ENCODE results near the gene SGMS1. TPM values are rescaled to one million over a fixed set of nuclear protein-coding genes. Genes with fewer than 3 reads are reported as not detected.

The SGMS1 gene
- total RNA-seq, 1 donor from 2014 or later = 27.5 TPM

- Mint-ChIP-seq H3K27ac (no peak overlapping the region), H3K4me3 (no peak overlapping the region), H3K36me3 (ENCODE audit: low read depth) (peaks cover 6% of the 10 kb centered on the region), H3K27me3 (no peaks in the 10 kb centered on the region), H3K9me3 (no peaks in the 10 kb centered on the region), H3K4me1 (no peaks in the 10 kb centered on the region)
- POLR2A ChIA-PET = interaction anchor here (0.7 kb wide), 1 partner anchor 146 kb away, joined by 5 read pairs; no protein-coding TSS in a partner anchor
- no peak for TF ChIP-seq CTCF (IDR thresholded peaks at IDR 0.05)
- intact Hi-C loops (cut with micrococcal nuclease) = no loop called here
- DNase-seq = no peak
- CTCF ChIA-PET = no interaction called here
- no peak for ATAC-seq (ENCODE audit: low read depth)
Measured at GRCh38 chr10:50526185-50526584, 97.6 kb downstream of the SGMS1 start.

- no peak for ATAC-seq (ENCODE audit: low read depth)
- H3K4me1 Mint-ChIP-seq = no peaks in the 10 kb centered on the region
- ChIA-PET POLR2A (no interaction called here), CTCF (no interaction called here)
- H3K9me3 Mint-ChIP-seq = no peaks in the 10 kb centered on the region
- TF ChIP-seq CTCF (IDR thresholded peaks at IDR 0.05) = no peak
- no peak overlapping the region for H3K4me3 Mint-ChIP-seq
- H3K27ac Mint-ChIP-seq = no peak overlapping the region
- no peaks in the 10 kb centered on the region for H3K27me3 Mint-ChIP-seq
- peaks cover 20% of the 10 kb centered on the region for H3K36me3 Mint-ChIP-seq (ENCODE audit: low read depth)
- intact Hi-C loops (cut with micrococcal nuclease) = no loop called here
- DNase-seq = no peak
Measured at GRCh38 chr10:50523357-50523756, 100.4 kb downstream of the SGMS1 start.

GRCh38 chr10:50522908-50523307, 100.8 kb downstream of the SGMS1 start:
- intact Hi-C loops (cut with micrococcal nuclease) = no loop called here
- CTCF ChIA-PET = no interaction called here
- POLR2A ChIA-PET = no interaction called here
- no peak overlapping the region for H3K27ac Mint-ChIP-seq
- ATAC-seq (ENCODE audit: low read depth) (no peak), DNase-seq (no peak)
- H3K4me3 Mint-ChIP-seq = no peak overlapping the region
- H3K9me3 Mint-ChIP-seq = no peaks in the 10 kb centered on the region
- TF ChIP-seq CTCF (IDR thresholded peaks at IDR 0.05) = no peak
- no peaks in the 10 kb centered on the region for H3K4me1 Mint-ChIP-seq
- no peaks in the 10 kb centered on the region for H3K27me3 Mint-ChIP-seq
- H3K36me3 Mint-ChIP-seq (ENCODE audit: low read depth) = peaks cover 22% of the 10 kb centered on the region

- Mint-ChIP-seq H3K36me3 (ENCODE audit: low read depth) (peaks cover 29% of the 10 kb centered on the region), H3K4me3 (no peak overlapping the region), H3K27me3 (no peaks in the 10 kb centered on the region), H3K4me1 (no peaks in the 10 kb centered on the region), H3K27ac (no peak overlapping the region), H3K9me3 (no peaks in the 10 kb centered on the region)
- no peak for DNase-seq
- ATAC-seq (ENCODE audit: low read depth) = no peak
- ChIA-PET POLR2A (no interaction called here), CTCF (interaction anchor here (0.6 kb wide), 2 partner anchors 111 to 133 kb away, joined by 3 read pairs; no protein-coding TSS in a partner anchor)
- intact Hi-C loops (cut with micrococcal nuclease) = no loop called here
- no peak for TF ChIP-seq CTCF (IDR thresholded peaks at IDR 0.05)
Measured at GRCh38 chr10:50520115-50520514, 103.6 kb downstream of the SGMS1 start.

- Mint-ChIP-seq H3K36me3 (ENCODE audit: low read depth) (peaks cover 29% of the 10 kb centered on the region), H3K27ac (no peak overlapping the region), H3K27me3 (no peaks in the 10 kb centered on the region), H3K4me3 (no peak overlapping the region), H3K9me3 (no peaks in the 10 kb centered on the region), H3K4me1 (peaks cover 10% of the 10 kb centered on the region)
- DNase-seq (no peak), ATAC-seq (ENCODE audit: low read depth) (no peak)
- intact Hi-C loops (cut with micrococcal nuclease) = no loop called here
- ChIA-PET POLR2A (no interaction called here), CTCF (no interaction called here)
- TF ChIP-seq CTCF (IDR thresholded peaks at IDR 0.05) = no peak
Measured at GRCh38 chr10:50517626-50518025, 106.1 kb downstream of the SGMS1 start.

Measured in activated B cell treated with CpG ODN at 0.5 μM for 24 hours (primary cell).